HG02763 (cell line): Measurements from ENCODE around the gene ATPAF1.
"Not testable (repeated sequence)": the region's sequence is repeated elsewhere in the genome, so short reads cannot be mapped to it uniquely, and the experiment has no call there.

ENCODE experiments used
- ATAC-seq: cut with Tn5 transposase; IDR thresholded peaks from one replicate; pipeline ENCODE4 v1.9.1; 2021; ENCODE audit warnings: mild to moderate bottlenecking, moderate library complexity; ENCODE audit not compliant: unreplicated experiment

The ATPAF1 gene

GRCh38 chr1:46651152-46651551, 17.0 kb downstream of the ATPAF1 start:
- not testable (repeated sequence) for ATAC-seq

DNA sequence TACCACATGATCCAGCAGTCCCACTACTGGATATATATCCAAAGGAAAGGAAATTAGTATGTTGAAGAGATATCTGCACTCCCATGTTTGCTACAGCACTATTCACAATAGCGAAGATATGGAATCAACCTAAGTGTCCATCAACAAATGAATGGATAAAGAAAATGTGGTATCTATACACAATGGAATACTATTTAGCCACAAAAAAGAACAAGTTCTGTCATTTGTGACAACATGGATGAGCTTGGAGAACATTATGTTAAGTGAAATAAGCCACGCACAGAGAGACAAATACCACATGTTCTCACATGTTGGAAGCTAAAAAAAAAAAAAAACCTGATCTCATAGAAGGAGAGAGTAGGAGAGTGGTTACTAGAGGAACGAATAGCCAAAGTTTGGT, 17.7 kb downstream of the ATPAF1 start:
- ATAC-seq = no peak

DNA sequence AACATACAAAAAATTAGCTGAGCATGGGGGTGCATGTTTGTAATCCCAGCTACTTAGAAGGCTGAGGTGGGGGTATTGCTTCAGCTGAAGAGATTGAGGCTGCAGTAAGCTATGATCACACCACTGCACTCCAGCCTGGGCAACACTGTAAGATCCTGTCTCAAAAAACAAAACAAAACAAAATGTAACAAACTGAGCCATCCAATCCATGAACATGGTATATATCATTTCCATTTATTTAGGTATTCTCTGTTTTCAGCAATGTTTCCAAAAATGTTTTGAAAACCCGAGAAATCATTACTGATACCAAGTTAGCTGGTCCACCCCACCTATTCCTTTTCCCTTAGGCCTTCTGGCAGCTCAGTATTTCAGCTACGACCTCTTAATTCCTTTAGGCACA, 18.4 kb downstream of the ATPAF1 start:
- no peak for ATAC-seq

- ATAC-seq = no peak
Measured at GRCh38 chr1:46647611-46648010, 20.6 kb downstream of the ATPAF1 start.

DNA sequence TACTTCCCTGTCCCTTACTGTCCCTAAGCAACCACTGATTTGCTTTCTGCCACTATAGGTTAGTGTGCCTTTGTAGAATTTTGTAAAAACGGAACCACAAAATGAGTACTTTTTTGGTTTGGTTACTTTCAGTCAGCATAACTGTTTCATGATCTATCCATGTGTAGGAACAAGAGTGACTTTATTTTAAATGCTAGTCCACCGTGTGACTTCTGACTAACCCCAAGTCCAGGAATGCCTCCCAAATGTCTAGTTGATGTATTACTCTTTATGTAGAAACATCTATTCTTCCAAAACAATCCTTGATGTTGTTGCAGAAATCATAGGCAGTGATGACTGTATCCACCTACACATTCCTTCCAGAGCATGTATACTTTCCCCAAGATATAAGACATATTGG, 21.3 kb downstream of the ATPAF1 start:
- ATAC-seq = no peak

GRCh38 chr1:46646331-46646730, 21.8 kb downstream of the ATPAF1 start:
- no peak for ATAC-seq

DNA sequence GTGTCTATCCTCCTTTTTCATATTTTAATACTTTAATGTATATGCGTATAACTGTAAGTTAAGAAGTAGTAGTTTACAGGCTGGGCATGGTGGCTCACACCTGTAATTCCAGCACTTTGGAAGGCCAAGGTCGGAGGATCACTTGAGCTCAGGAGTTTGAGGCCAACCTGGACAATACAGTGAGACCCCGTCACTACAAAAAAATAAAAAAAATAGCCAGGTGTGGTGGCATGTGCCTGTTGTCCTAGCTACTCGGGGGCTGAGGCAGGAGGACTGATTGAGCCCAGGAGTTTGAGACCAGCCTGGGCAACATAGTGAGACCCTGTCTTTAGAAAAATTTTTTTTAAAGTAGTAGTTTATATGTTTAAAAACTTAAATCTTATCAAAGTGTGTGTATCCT, 22.3 kb downstream of the ATPAF1 start:
- ATAC-seq = no peak

DNA sequence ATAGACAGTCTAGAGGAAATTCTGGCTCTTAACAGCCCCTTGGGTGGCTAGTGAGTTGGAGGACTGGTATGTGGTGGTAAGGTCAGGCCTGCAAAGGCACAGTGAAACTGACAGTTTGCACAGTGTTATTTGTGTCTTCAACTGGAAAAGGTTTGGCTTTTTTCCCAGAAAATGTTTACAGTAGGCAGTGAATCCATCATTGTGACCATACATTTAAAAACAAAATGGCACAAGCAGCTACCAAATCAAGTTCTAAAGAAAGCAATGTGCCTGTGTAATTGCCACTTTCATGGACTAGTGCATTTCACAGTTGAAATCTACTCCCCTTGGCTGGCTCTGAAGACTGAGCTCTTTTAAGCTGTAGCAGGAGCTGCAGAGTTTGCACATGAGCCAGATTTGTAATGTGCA, 24.8 kb downstream of the ATPAF1 start:
- no peak for ATAC-seq

DNA sequence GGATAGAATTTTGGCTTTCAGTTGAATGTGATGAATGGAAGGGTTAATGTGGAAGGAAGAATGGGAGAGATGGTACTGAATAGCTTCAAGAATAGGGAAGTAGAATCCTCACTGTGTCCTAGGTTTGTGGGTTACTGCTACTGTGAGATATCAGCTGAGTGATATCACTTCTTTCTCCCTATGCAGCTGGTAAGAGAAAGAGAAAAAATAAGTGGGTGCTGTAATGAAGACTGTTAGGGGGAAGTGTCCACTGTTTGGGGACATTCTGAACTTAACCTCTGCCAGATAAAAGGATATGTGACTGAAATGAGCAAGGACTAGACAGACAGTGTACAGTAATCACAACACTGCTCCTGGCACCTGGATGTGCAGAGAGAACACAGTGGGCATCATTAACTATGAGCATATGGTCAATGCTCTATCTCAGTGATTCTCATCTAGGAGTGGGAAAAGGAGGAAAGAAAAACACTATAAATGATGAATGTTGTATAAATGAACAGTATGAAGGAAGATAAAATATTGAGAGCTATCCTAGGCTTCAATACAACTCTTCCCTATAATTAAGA, 26.0 kb downstream of the ATPAF1 start:
- no peak for ATAC-seq

DNA sequence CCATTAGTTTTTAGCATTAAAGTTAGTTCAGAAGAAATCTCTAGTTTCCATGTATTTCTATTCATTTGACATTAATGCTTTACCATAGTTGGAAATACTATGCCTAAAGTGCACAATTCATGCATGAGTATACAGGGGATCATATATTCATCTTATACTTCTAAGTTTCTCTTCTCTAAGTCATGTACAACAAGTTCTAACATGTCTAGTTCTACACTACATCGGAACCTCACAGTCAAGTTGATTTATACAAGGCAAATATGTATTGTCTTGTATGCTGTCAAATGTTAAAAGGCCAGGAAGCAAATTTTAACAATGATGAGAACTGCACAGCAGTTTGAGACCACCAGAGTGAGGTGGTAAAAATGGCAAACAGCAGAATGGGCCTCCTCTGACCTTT, 28.6 kb downstream of the ATPAF1 start:
- ATAC-seq = no peak

GRCh38 chr1:46638921-46639320, 29.2 kb downstream of the ATPAF1 start:
- ATAC-seq = no peak

DNA sequence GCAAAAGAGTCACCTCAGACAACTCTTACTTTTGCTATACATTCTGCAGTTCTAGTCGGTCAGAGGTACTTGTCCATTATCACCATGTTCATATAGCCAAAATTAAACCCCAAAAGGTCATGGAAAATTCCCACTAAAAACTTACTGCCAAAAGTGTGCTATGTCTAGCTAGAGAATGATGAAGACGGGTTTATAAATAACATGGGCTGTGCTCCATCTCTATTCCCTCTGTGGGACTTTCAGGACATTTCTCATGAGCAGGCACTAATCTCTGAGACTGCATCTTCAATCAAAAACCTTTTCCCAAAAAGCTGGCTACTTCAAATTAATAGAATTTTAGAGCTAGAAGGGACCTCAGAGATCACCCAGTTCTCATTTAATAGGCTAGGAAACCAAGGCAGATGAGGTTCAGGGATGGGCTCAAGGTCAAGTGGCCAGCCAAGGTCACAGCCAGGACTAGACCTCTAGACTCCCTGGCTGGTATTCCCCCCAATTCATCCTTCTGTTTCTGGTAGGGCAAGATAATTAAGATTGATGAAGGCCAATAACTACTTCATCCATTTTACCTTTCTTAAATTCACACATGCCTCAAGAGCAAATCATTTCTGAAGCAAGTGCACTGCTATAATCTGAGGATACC, 30.6 kb downstream of the ATPAF1 start:
- no peak for ATAC-seq

- no peak for ATAC-seq
Measured at GRCh38 chr1:46635205-46635604, 33.0 kb downstream of the ATPAF1 start.

DNA sequence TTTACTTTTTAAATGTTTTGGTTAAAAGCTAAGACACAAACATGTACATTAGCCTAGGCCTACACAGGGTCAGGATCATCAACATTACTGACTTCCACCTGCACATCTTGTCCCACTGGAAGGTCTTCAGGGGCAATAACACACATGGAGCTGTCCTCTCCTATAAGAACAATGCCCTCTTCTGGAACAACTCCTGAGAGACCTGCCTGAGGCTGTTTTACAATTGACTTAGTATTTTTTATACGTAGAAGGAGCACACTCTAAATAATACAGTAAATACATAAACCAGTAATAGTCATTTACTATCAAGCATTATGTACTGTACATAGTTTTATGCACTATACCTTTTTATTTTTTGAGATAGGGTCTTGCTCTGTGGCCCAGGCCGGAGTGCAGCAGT, 37.4 kb downstream of the ATPAF1 start:
- no peak for ATAC-seq

GRCh38 chr1:46623743-46624644, 44.2 kb downstream of the ATPAF1 start:
- ATAC-seq = no peak

- no peak for ATAC-seq
Measured at GRCh38 chr1:46622344-46622743, 45.8 kb downstream of the ATPAF1 start.

GRCh38 chr1:46621930-46622329, 46.2 kb downstream of the ATPAF1 start:
- ATAC-seq = no peak

- no peak for ATAC-seq
Measured at GRCh38 chr1:46619656-46620258, 48.4 kb downstream of the ATPAF1 start.

DNA sequence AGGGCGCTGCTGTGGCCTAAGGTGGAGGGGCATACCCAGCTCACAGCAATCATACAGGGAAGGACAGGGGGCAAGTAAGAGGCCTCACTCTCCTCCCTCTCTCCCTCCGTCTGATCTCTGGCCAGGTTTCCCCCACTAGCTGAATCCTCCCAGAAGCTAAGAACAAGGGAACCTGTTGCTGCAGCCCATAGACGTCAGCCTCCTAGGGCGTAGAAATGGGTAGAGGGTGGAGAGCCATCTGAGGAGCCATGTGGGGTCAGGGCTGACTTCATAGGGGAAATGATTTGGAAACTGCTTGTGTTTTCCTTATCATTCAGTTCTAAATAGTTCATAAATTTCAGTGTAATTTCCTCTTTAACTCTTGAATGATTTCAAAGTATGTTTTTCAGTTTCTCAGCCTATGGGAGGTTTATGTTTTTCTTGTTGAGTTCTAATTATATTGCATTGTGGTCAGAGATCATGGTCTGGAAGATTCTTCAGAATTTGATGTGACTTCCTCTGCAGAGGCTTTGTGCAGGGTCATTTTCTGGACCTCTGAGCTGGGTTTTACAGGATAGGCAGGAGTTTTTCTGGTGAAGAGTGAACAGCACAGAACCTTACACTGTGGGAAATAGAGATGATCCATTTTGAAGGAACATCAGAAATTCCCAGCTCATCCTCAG, 49.3 kb downstream of the ATPAF1 start:
- no peak for ATAC-seq

- ATAC-seq = no peak
Measured at GRCh38 chr1:46617833-46618232, 50.3 kb downstream of the ATPAF1 start.
